Activated naive CD4-positive, alpha-beta T cell treated with anti-CD3 and anti-CD28 coated beads for 36 hours (primary cell): ENCODE data around the gene AIRE. TPM values are rescaled to one million over a fixed set of nuclear protein-coding genes. Genes with fewer than 3 reads are reported as not detected.

Experiments
- CTCF ChIA-PET: fragments of 350-600 bp; sonication (Branson Sonifier 250); formaldehyde crosslinking; loops from one replicate; lab custom pipeline; 2021; ENCODE audit warnings: antibody characterized with exemption; lab: Charles Lee
- DNase-seq: peaks from one replicate; pipeline ENCODE4 v3.0.0-alpha.2; 2020
- H3K27ac Mint-ChIP-seq: one replicate; pipeline ENCODE4 v1.8.0; 2021; ENCODE audit warnings: mild to moderate bottlenecking, mixed read lengths
- H3K27me3 Mint-ChIP-seq: one replicate; pipeline ENCODE4 v1.8.0; 2021; ENCODE audit warnings: low read depth, mixed read lengths
- H3K36me3 Mint-ChIP-seq: one replicate; pipeline ENCODE4 v1.8.0; 2021; ENCODE audit warnings: low read depth, mixed read lengths
- H3K4me1 Mint-ChIP-seq: one replicate; pipeline ENCODE4 v1.8.0; 2021; ENCODE audit warnings: low read depth, mixed read lengths
- H3K4me3 Mint-ChIP-seq: one replicate; pipeline ENCODE4 v1.8.0; 2021; ENCODE audit warnings: mild to moderate bottlenecking, moderate library complexity, mixed read lengths
- H3K9me3 Mint-ChIP-seq: one replicate; pipeline ENCODE4 v1.8.0; 2021; ENCODE audit warnings: mixed read lengths
- intact Hi-C: fragments of 100-400 bp; cut with micrococcal nuclease; formaldehyde crosslinking; loops from one replicate; pipeline ENCODE4 v1.15.1; 2023
- total RNA-seq, 2 experiments: library from RNA; stranded (reverse); gene quantifications; one replicate each; pipeline ENCODE4 v1.2.3, GENCODE V29; 2021

AIRE gene
- total RNA-seq, 2 experiments from 2014 or later = not detected

GRCh38 chr21:44304877-44305293 lies 19.2 kb downstream of the AIRE start:
- Mint-ChIP-seq H3K4me3 (no peak overlapping the region), H3K4me1 (peaks cover 36% of the 10 kb centered on the region), H3K36me3 (peaks cover 2% of the 10 kb centered on the region), H3K9me3 (no peaks in the 10 kb centered on the region), H3K27me3 (no peaks in the 10 kb centered on the region), H3K27ac (no peak overlapping the region)
- intact Hi-C loops = loop anchor here (5.0 to 10.0 kb wide), 2 partner anchors 52 to 150 kb away; partner anchors contain the start of gene LRRC3
- CTCF ChIA-PET = interaction anchor here (0.7 to 1.2 kb wide), 2 partner anchors 9 to 50 kb away, joined by 3 to 4 read pairs; no protein-coding TSS in a partner anchor
- DNase-seq = peak; percentile 55

DNA sequence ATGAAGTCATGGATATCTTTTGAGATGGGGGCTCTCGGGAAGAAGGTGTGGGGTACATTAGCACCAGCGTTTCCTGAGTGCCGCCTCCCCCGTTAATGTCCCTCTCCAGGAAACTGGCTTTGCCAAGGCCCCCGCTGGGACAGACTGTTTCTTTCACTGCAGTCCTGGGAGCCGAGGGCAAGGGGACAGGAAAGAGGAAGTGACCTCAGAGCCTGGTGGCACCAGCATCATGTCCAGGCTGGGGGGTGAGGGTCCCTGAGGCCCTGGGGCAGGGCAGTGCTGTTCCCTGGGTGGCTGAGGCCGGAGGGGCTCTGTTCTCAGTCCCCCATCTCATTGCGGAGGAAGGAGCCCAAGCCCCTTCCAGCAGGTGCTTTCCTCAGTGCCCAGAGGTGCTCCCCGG lies 20.0 kb downstream of the AIRE start:
- no peaks in the 10 kb centered on the region for H3K27me3 Mint-ChIP-seq

DNA sequence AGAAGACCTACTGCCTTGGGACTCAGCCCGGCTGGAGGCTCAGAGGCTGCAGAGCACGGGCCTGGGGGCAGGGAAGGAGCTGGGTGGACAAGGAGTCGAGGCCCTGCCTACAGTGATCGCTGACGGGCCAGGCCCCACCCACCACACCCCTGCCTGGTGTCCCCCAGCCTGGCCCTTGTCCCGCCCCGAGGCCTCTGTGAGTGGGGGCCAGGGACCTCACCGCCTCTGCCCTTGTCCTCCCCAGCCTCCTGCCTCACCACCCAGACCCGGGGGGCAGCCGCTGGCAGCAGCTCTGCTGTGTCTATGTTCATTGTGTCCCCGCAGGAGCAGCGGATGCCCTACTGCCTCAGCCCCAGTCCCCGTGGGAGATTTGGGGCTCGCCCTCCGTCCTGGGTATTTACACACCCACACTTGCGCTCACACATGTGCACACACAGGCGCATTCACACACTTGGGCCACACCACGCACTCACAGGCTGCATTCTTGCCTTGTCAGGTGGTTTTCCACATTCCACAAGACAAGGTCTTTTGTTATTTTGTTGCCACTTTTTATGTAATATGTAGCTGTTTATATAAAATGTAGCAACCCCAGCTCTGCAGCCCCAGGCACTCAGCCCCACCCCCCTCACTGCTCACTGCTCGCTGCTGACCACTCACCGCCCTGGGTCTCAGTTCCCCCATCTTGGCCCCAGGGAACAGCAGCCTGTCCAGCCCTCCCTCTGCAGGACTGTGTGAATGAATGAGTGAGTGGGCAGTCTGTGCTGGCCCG lies 21.4 kb downstream of the AIRE start:
- Mint-ChIP-seq H3K36me3 (peaks cover 10% of the 10 kb centered on the region), H3K27me3 (no peaks in the 10 kb centered on the region), H3K4me1 (peaks cover 21% of the 10 kb centered on the region), H3K9me3 (no peaks in the 10 kb centered on the region), H3K27ac (no peak overlapping the region), H3K4me3 (no peak overlapping the region)
- intact Hi-C loops = loop anchor here (10.0 kb wide), 1 partner anchor 148 kb away; the partner anchor contains the start of gene LRRC3
- CTCF ChIA-PET = no interaction called here
- DNase-seq = no peak

More for the DNA sequence above, 20.0 kb downstream of the AIRE start:
- no peak overlapping the region for H3K27ac Mint-ChIP-seq
- intact Hi-C loops = loop anchor here (10.0 kb wide), 1 partner anchor 149 kb away; the partner anchor contains the start of gene LRRC3
- CTCF ChIA-PET = interaction anchor here (1.2 kb wide), 1 partner anchor 51 kb away, joined by 4 read pairs; no protein-coding TSS in a partner anchor
- no peak overlapping the region for H3K4me3 Mint-ChIP-seq
- H3K9me3 Mint-ChIP-seq = no peaks in the 10 kb centered on the region
- DNase-seq = no peak
- peaks cover 35% of the 10 kb centered on the region for H3K4me1 Mint-ChIP-seq
- peaks cover 2% of the 10 kb centered on the region for H3K36me3 Mint-ChIP-seq

GRCh38 chr21:44310628-44311507 lies 25.2 kb downstream of the AIRE start:
- intact Hi-C loops = no loop called here
- CTCF ChIA-PET = no interaction called here
- Mint-ChIP-seq H3K4me1 (no peaks in the 10 kb centered on the region), H3K36me3 (peaks cover 10% of the 10 kb centered on the region), H3K9me3 (no peaks in the 10 kb centered on the region), H3K27ac (no peak overlapping the region), H3K27me3 (no peaks in the 10 kb centered on the region), H3K4me3 (no peak overlapping the region)
- no peak for DNase-seq

DNA sequence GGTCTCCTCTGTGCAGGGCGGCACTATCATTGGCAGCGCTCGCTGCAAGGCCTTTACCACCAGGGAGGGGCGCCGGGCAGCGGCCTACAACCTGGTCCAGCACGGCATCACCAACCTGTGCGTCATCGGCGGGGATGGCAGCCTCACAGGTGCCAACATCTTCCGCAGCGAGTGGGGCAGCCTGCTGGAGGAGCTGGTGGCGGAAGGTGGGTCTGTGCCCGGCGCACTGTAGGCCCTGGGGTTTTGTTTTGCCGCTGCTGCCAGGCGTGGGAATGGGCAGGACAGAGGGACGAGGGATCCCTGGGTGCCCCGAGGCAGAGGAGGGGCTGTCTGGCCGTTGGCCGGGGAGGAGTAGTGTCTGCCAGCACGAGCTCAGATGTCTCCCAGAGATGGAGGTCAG lies 26.4 kb downstream of the AIRE start:
- CTCF ChIA-PET = no interaction called here
- Mint-ChIP-seq H3K27ac (no peak overlapping the region), H3K27me3 (no peaks in the 10 kb centered on the region), H3K4me3 (no peak overlapping the region), H3K36me3 (peaks cover 11% of the 10 kb centered on the region), H3K4me1 (no peaks in the 10 kb centered on the region), H3K9me3 (no peaks in the 10 kb centered on the region)
- intact Hi-C loops = no loop called here
- no peak for DNase-seq

GRCh38 chr21:44312716-44313115 lies 27.0 kb downstream of the AIRE start:
- H3K27me3 Mint-ChIP-seq = no peaks in the 10 kb centered on the region
- no peaks in the 10 kb centered on the region for H3K9me3 Mint-ChIP-seq
- CTCF ChIA-PET = no interaction called here
- no peak for DNase-seq
- intact Hi-C loops = no loop called here
- H3K27ac Mint-ChIP-seq = no peak overlapping the region
- H3K36me3 Mint-ChIP-seq = peaks cover 11% of the 10 kb centered on the region
- H3K4me3 Mint-ChIP-seq = no peak overlapping the region
- no peaks in the 10 kb centered on the region for H3K4me1 Mint-ChIP-seq

DNA sequence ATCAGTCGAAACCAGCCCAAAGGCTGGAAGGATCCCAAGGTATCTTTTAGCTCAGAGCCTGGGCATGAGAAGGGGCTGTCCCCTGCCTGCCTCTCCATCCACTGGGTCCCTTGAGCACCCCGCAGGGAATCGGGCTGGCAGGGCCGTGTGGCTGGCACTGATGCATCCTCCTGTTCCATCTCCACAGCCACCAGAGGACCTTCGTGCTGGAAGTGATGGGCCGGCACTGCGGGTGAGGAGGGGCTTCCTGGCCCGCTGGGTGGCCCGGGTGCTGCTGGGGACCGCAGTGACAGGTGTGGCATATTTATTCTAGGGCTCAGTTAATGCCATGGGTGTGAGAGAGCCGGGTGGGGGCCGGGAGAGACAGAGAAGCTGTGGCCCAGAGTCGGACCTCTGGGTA lies 27.8 kb downstream of the AIRE start:
- H3K4me1 Mint-ChIP-seq = no peaks in the 10 kb centered on the region

GRCh38 chr21:44314128-44314527 lies 28.5 kb downstream of the AIRE start:
- Mint-ChIP-seq H3K4me3 (no peak overlapping the region), H3K36me3 (peaks cover 13% of the 10 kb centered on the region), H3K27ac (no peak overlapping the region), H3K4me1 (no peaks in the 10 kb centered on the region), H3K9me3 (no peaks in the 10 kb centered on the region), H3K27me3 (no peaks in the 10 kb centered on the region)
- intact Hi-C loops = no loop called here
- CTCF ChIA-PET = interaction anchor here (2.2 kb wide), 1 partner anchor 16 kb away, joined by 5 read pairs; no protein-coding TSS in a partner anchor
- no peak for DNase-seq

More for the DNA sequence above, 27.8 kb downstream of the AIRE start:
- no peaks in the 10 kb centered on the region for H3K9me3 Mint-ChIP-seq
- intact Hi-C loops = no loop called here
- CTCF ChIA-PET = interaction anchor here (2.2 kb wide), 1 partner anchor 16 kb away, joined by 5 read pairs; no protein-coding TSS in a partner anchor
- DNase-seq = no peak
- no peaks in the 10 kb centered on the region for H3K27me3 Mint-ChIP-seq
- peaks cover 13% of the 10 kb centered on the region for H3K36me3 Mint-ChIP-seq
- H3K27ac Mint-ChIP-seq = no peak overlapping the region
- H3K4me3 Mint-ChIP-seq = no peak overlapping the region

DNA sequence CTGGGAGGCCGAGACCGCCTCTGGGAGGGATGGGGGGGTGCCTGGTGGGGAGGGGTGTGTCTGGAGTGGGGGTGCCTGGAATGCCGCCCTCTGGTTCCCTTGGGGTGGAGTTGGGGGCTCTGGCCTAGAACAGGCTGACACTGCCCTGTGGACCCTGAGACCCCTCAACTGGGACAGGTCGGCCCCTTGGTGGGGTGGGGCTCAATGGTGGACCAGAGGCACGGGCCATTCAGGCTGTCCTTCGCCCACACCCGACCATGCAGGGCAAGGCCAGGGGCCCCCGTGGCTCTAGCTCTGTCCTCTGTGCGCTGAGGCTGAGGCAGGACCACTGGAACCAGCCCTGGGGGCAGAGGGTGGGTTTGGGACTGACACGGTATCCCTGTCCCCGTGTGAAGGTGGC lies 28.9 kb downstream of the AIRE start:
- Mint-ChIP-seq H3K4me3 (no peak overlapping the region), H3K27ac (no peak overlapping the region), H3K9me3 (no peaks in the 10 kb centered on the region), H3K4me1 (no peaks in the 10 kb centered on the region), H3K36me3 (peaks cover 15% of the 10 kb centered on the region), H3K27me3 (no peaks in the 10 kb centered on the region)
- CTCF ChIA-PET = interaction anchor here (2.2 kb wide), 1 partner anchor 17 kb away, joined by 5 read pairs; no protein-coding TSS in a partner anchor
- intact Hi-C loops = no loop called here
- no peak for DNase-seq

GRCh38 chr21:44315691-44316203 lies 30.1 kb downstream of the AIRE start:
- Mint-ChIP-seq H3K4me1 (no peaks in the 10 kb centered on the region), H3K27me3 (no peaks in the 10 kb centered on the region), H3K4me3 (no peak overlapping the region), H3K27ac (peak overlapping the region; percentile 56), H3K36me3 (peaks cover 15% of the 10 kb centered on the region), H3K9me3 (no peaks in the 10 kb centered on the region)
- DNase-seq = no peak
- intact Hi-C loops = no loop called here
- CTCF ChIA-PET = no interaction called here

GRCh38 chr21:44316277-44316900 lies 30.7 kb downstream of the AIRE start:
- H3K4me1 Mint-ChIP-seq = no peaks in the 10 kb centered on the region
- H3K9me3 Mint-ChIP-seq = no peaks in the 10 kb centered on the region
- H3K36me3 Mint-ChIP-seq = peaks cover 10% of the 10 kb centered on the region
- CTCF ChIA-PET = no interaction called here
- intact Hi-C loops = no loop called here
- no peaks in the 10 kb centered on the region for H3K27me3 Mint-ChIP-seq
- no peak for DNase-seq
- H3K27ac Mint-ChIP-seq = peak overlapping the region; percentile 10
- no peak overlapping the region for H3K4me3 Mint-ChIP-seq
